Stomach smooth muscle (tissue), 2 donors: ENCODE measurements around the gene STEAP2.

Experiments
- H3K27ac ChIP-seq: one replicate; pipeline ENCODE4 v1.7.0; 2013; ENCODE audit warnings: mild to moderate bottlenecking, low read length, inconsistent platforms
- H3K27me3 ChIP-seq, 2 donors: one replicate each; pipeline ENCODE4 v1.7.0; 2013; ENCODE audit warnings: low read length in 2 of 2; ENCODE audit not compliant: insufficient read depth in 2 of 2, control insufficient read depth in 1 of 2
- H3K36me3 ChIP-seq, 2 donors: one replicate each; pipeline ENCODE4 v1.7.0; 2013; ENCODE audit warnings: low read length in 2 of 2; ENCODE audit not compliant: control insufficient read depth in 2 of 2, insufficient read depth in 2 of 2
- H3K4me1 ChIP-seq: one replicate; pipeline ENCODE4 v1.7.0; 2013; ENCODE audit warnings: low read length; ENCODE audit not compliant: control insufficient read depth, insufficient read depth
- H3K4me3 ChIP-seq, 2 donors: one replicate each; pipeline ENCODE4 v1.7.0; 2013; ENCODE audit warnings: low read length in 2 of 2
- H3K9ac ChIP-seq, 2 donors: one replicate each; pipeline ENCODE4 v1.7.0; 2013; ENCODE audit warnings: low read length in 2 of 2, mild to moderate bottlenecking in 1 of 2
- H3K9me3 ChIP-seq, 2 donors: one replicate each; pipeline ENCODE4 v1.7.0; 2013; ENCODE audit warnings: low read length in 2 of 2; ENCODE audit not compliant: control insufficient read depth in 2 of 2
- donor health status: healthy.
- donor health status: Pancreatic carcinoma.

The STEAP2 gene

GRCh38 chr7:90211391-90212148, at the start of gene STEAP2:
TSS of gene STEAP2 (plus strand) at chr7:90211740. CDS start at chr7:90225083, 13,343 bp downstream.
- Histone ChIP-seq H3K4me3 (peak within 1 kb of the TSS; percentile 86 to 95), H3K4me1 (peaks cover 13% of the 10 kb centered on the region), H3K27me3 (no peaks in the 10 kb centered on the region), H3K9me3 (no peaks in the 10 kb centered on the region), H3K27ac (peak within 1 kb of the TSS; percentile 84), H3K36me3 (no peaks in the 10 kb centered on the region), H3K9ac (peak within 1 kb of the TSS; percentile 71 to 89)

GRCh38 chr7:90163534-90163933, 48.0 kb upstream of the STEAP2 start:
- Histone ChIP-seq H3K4me1 (no peaks in the 10 kb centered on the region), H3K4me3 (no peak overlapping the region), H3K27ac (no peak overlapping the region), H3K9ac (no peak overlapping the region), H3K9me3 (no peaks in the 10 kb centered on the region), H3K27me3 (no peaks in the 10 kb centered on the region), H3K36me3 (no peaks in the 10 kb centered on the region)

- no peaks in the 10 kb centered on the region for H3K9me3 ChIP-seq
- H3K27me3 ChIP-seq, result no peaks in the 10 kb centered on the region
- no peaks in the 10 kb centered on the region for H3K4me1 ChIP-seq
- no peak overlapping the region for H3K27ac ChIP-seq
- no peak overlapping the region for H3K9ac ChIP-seq
- no peak overlapping the region for H3K4me3 ChIP-seq
- no peaks in the 10 kb centered on the region for H3K36me3 ChIP-seq
Measured at GRCh38 chr7:90165724-90166123, 45.8 kb upstream of the STEAP2 start.

- no peaks in the 10 kb centered on the region for H3K4me1 ChIP-seq
- H3K27me3 ChIP-seq, result no peaks in the 10 kb centered on the region
- no peak overlapping the region for H3K4me3 ChIP-seq
- no peaks in the 10 kb centered on the region for H3K9me3 ChIP-seq
- H3K27ac ChIP-seq, result no peak overlapping the region
- H3K9ac ChIP-seq, result no peak overlapping the region
- H3K36me3 ChIP-seq, result no peaks in the 10 kb centered on the region
Measured at GRCh38 chr7:90166153-90166552, 45.4 kb upstream of the STEAP2 start.

GRCh38 chr7:90167361-90167760, 44.2 kb upstream of the STEAP2 start:
- H3K9ac ChIP-seq, result no peak overlapping the region
- H3K27me3 ChIP-seq, result no peaks in the 10 kb centered on the region
- no peaks in the 10 kb centered on the region for H3K36me3 ChIP-seq
- no peak overlapping the region for H3K4me3 ChIP-seq
- H3K27ac ChIP-seq, result no peak overlapping the region
- no peaks in the 10 kb centered on the region for H3K4me1 ChIP-seq
- H3K9me3 ChIP-seq, result no peaks in the 10 kb centered on the region

- Histone ChIP-seq H3K27ac (no peak overlapping the region), H3K4me1 (no peaks in the 10 kb centered on the region)
Measured at GRCh38 chr7:90169891-90170290, 41.6 kb upstream of the STEAP2 start.

GRCh38 chr7:90172121-90172520, 39.4 kb upstream of the STEAP2 start:
- H3K36me3 ChIP-seq, result no peaks in the 10 kb centered on the region
- H3K9me3 ChIP-seq, result no peaks in the 10 kb centered on the region
- no peaks in the 10 kb centered on the region for H3K4me1 ChIP-seq
- no peaks in the 10 kb centered on the region for H3K27me3 ChIP-seq
- H3K9ac ChIP-seq, result no peak overlapping the region
- no peak overlapping the region for H3K4me3 ChIP-seq
- H3K27ac ChIP-seq, result no peak overlapping the region

More at GRCh38 chr7:90169891-90170290, 41.6 kb upstream of the STEAP2 start:
- Histone ChIP-seq H3K4me3 (no peak overlapping the region), H3K9ac (no peak overlapping the region), H3K36me3 (no peaks in the 10 kb centered on the region), H3K9me3 (no peaks in the 10 kb centered on the region), H3K27me3 (no peaks in the 10 kb centered on the region)

- no peaks in the 10 kb centered on the region for H3K36me3 ChIP-seq
- no peaks in the 10 kb centered on the region for H3K4me1 ChIP-seq
- H3K9ac ChIP-seq, result no peak overlapping the region
- H3K27ac ChIP-seq, result no peak overlapping the region
- no peaks in the 10 kb centered on the region for H3K9me3 ChIP-seq
- H3K27me3 ChIP-seq, result no peaks in the 10 kb centered on the region
- no peak overlapping the region for H3K4me3 ChIP-seq
Measured at GRCh38 chr7:90172624-90173023, 38.9 kb upstream of the STEAP2 start.

- Histone ChIP-seq H3K36me3 (no peaks in the 10 kb centered on the region), H3K9ac (no peak overlapping the region), H3K9me3 (no peaks in the 10 kb centered on the region), H3K27ac (no peak overlapping the region), H3K27me3 (no peaks in the 10 kb centered on the region), H3K4me3 (no peak overlapping the region), H3K4me1 (no peaks in the 10 kb centered on the region)
Measured at GRCh38 chr7:90173127-90173844, 38.3 kb upstream of the STEAP2 start.

GRCh38 chr7:90175667-90176066, 35.9 kb upstream of the STEAP2 start:
- H3K9ac ChIP-seq, result no peak overlapping the region
- H3K27me3 ChIP-seq, result no peaks in the 10 kb centered on the region
- H3K36me3 ChIP-seq, result no peaks in the 10 kb centered on the region
- no peak overlapping the region for H3K4me3 ChIP-seq
- no peaks in the 10 kb centered on the region for H3K4me1 ChIP-seq
- no peak overlapping the region for H3K27ac ChIP-seq
- H3K9me3 ChIP-seq, result no peaks in the 10 kb centered on the region

GRCh38 chr7:90176195-90176594, 35.3 kb upstream of the STEAP2 start:
- Histone ChIP-seq H3K4me1 (no peaks in the 10 kb centered on the region), H3K4me3 (no peak overlapping the region), H3K27me3 (no peaks in the 10 kb centered on the region), H3K9me3 (no peaks in the 10 kb centered on the region), H3K27ac (no peak overlapping the region), H3K36me3 (no peaks in the 10 kb centered on the region), H3K9ac (no peak overlapping the region)
